Measurements from ENCODE around the gene CDH10.

DNA sequence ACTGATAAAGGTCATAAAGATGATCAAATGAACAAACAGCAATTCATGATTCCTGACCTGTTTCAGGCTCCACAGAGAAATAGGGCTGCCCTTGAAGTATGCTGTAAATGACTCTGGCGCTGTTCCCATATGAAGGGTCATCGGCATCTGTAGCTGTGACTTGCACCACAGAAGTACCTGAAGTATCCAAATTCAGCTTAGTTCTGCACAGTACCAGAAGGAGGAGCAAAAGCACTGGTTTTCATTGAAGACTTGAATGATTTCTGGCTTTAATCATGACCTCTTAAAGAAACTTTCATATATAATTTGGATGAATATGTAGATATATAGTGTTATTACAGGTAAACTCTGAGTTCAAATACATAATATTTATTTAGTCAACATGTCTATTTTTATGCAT is 109.1 kb downstream of the CDH10 start:
- TF ChIP-seq CTCF (conservative IDR thresholded peaks at IDR 0.05; ENCODE audit: low read depth in 2 of 2) (peak; percentile 39 to 45), POLR2AphosphoS5 (IDR thresholded peaks at IDR 0.05; ENCODE audit: low read depth) (no peak), EZH2 (IDR thresholded peaks at IDR 0.05; ENCODE audit: low read depth, unreplicated experiment) (no peak), STAT1 (IDR thresholded peaks at IDR 0.05; ENCODE audit: unreplicated experiment) (no peak), EZH2phosphoT487 (IDR thresholded peaks at IDR 0.05; ENCODE audit: unreplicated experiment) (no peak), JUNB (IDR thresholded peaks at IDR 0.05; ENCODE audit: unreplicated experiment) (no peak), CREB1 (CRISPR knock-in tag; IDR thresholded peaks at IDR 0.05; ENCODE audit: low read depth) (no peak), ZNF114 (CRISPR knock-in tag; IDR thresholded peaks at IDR 0.05) (no peak), ZNF331 (CRISPR knock-in tag; IDR thresholded peaks at IDR 0.05; ENCODE audit: low read depth) (no peak)
- TF ChIP-seq, protein P1, sequence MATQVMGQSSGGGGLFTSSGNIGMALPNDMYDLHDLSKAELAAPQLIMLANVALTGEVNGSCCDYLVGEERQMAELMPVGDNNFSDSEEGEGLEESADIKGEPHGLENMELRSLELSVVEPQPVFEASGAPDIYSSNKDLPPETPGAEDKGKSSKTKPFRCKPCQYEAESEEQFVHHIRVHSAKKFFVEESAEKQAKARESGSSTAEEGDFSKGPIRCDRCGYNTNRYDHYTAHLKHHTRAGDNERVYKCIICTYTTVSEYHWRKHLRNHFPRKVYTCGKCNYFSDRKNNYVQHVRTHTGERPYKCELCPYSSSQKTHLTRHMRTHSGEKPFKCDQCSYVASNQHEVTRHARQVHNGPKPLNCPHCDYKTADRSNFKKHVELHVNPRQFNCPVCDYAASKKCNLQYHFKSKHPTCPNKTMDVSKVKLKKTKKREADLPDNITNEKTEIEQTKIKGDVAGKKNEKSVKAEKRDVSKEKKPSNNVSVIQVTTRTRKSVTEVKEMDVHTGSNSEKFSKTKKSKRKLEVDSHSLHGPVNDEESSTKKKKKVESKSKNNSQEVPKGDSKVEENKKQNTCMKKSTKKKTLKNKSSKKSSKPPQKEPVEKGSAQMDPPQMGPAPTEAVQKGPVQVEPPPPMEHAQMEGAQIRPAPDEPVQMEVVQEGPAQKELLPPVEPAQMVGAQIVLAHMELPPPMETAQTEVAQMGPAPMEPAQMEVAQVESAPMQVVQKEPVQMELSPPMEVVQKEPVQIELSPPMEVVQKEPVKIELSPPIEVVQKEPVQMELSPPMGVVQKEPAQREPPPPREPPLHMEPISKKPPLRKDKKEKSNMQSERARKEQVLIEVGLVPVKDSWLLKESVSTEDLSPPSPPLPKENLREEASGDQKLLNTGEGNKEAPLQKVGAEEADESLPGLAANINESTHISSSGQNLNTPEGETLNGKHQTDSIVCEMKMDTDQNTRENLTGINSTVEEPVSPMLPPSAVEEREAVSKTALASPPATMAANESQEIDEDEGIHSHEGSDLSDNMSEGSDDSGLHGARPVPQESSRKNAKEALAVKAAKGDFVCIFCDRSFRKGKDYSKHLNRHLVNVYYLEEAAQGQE (IDR thresholded peaks at IDR 0.05; ENCODE audit: unreplicated experiment): no peak
- TF ChIP-seq, protein P2, sequence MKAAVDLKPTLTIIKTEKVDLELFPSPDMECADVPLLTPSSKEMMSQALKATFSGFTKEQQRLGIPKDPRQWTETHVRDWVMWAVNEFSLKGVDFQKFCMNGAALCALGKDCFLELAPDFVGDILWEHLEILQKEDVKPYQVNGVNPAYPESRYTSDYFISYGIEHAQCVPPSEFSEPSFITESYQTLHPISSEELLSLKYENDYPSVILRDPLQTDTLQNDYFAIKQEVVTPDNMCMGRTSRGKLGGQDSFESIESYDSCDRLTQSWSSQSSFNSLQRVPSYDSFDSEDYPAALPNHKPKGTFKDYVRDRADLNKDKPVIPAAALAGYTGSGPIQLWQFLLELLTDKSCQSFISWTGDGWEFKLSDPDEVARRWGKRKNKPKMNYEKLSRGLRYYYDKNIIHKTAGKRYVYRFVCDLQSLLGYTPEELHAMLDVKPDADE (IDR thresholded peaks at IDR 0.05): no peak
- TF ChIP-seq, protein P3, sequence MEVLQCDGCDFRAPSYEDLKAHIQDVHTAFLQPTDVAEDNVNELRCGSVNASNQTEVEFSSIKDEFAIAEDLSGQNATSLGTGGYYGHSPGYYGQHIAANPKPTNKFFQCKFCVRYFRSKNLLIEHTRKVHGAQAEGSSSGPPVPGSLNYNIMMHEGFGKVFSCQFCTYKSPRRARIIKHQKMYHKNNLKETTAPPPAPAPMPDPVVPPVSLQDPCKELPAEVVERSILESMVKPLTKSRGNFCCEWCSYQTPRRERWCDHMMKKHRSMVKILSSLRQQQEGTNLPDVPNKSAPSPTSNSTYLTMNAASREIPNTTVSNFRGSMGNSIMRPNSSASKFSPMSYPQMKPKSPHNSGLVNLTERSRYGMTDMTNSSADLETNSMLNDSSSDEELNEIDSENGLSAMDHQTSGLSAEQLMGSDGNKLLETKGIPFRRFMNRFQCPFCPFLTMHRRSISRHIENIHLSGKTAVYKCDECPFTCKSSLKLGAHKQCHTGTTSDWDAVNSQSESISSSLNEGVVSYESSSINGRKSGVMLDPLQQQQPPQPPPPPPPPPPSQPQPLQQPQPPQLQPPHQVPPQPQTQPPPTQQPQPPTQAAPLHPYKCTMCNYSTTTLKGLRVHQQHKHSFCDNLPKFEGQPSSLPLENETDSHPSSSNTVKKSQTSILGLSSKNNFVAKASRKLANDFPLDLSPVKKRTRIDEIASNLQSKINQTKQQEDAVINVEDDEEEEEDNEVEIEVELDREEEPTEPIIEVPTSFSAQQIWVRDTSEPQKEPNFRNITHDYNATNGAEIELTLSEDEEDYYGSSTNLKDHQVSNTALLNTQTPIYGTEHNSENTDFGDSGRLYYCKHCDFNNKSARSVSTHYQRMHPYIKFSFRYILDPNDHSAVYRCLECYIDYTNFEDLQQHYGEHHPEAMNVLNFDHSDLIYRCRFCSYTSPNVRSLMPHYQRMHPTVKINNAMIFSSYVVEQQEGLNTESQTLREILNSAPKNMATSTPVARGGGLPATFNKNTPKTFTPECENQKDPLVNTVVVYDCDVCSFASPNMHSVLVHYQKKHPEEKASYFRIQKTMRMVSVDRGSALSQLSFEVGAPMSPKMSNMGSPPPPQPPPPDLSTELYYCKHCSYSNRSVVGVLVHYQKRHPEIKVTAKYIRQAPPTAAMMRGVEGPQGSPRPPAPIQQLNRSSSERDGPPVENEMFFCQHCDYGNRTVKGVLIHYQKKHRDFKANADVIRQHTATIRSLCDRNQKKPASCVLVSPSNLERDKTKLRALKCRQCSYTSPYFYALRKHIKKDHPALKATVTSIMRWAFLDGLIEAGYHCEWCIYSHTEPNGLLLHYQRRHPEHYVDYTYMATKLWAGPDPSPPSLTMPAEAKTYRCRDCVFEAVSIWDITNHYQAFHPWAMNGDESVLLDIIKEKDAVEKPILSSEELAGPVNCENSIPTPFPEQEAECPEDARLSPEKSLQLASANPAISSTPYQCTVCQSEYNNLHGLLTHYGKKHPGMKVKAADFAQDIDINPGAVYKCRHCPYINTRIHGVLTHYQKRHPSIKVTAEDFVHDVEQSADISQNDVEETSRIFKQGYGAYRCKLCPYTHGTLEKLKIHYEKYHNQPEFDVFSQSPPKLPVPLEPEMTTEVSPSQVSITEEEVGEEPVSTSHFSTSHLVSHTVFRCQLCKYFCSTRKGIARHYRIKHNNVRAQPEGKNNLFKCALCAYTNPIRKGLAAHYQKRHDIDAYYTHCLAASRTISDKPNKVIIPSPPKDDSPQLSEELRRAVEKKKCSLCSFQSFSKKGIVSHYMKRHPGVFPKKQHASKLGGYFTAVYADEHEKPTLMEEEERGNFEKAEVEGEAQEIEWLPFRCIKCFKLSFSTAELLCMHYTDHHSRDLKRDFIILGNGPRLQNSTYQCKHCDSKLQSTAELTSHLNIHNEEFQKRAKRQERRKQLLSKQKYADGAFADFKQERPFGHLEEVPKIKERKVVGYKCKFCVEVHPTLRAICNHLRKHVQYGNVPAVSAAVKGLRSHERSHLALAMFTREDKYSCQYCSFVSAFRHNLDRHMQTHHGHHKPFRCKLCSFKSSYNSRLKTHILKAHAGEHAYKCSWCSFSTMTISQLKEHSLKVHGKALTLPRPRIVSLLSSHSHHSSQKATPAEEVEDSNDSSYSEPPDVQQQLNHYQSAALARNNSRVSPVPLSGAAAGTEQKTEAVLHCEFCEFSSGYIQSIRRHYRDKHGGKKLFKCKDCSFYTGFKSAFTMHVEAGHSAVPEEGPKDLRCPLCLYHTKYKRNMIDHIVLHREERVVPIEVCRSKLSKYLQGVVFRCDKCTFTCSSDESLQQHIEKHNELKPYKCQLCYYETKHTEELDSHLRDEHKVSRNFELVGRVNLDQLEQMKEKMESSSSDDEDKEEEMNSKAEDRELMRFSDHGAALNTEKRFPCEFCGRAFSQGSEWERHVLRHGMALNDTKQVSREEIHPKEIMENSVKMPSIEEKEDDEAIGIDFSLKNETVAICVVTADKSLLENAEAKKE (CRISPR knock-in tag; IDR thresholded peaks at IDR 0.05): no peak
